ENCODE measurements around the gene PDE4C. TPM values are rescaled to one million over a fixed set of nuclear protein-coding genes. Genes with fewer than 3 reads are reported as not detected.

PDE4C gene
- polyA plus RNA-seq, 1 donor from 2014 or later = 1.6 TPM

DNA sequence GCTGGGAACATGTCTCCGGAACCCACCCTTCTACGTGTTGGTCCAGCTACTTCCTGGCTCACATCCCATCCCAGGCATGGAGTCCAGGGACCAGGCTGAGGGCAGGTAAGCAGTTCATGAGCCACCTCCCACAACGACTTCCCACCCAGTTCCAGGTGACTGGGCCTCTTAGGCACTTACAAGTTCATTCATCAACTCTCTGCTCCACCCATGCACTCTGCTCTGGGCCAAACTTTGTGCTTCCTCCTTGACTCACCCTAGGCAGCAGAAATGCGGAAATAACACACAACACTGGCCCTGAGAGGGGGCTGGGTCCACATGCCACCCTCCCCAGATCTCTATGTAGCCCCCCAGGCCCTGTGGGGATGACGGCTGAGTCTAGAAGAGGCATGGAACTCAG, 27.5 kb upstream of the PDE4C start:
- Histone ChIP-seq H3K4me2 (ENCODE audit: low read length) (no peak overlapping the region), H3K9ac (ENCODE audit: low read length) (no peak overlapping the region), H3K79me2 (replicated peaks; ENCODE audit: insufficient read depth, low read length) (no peaks in the 10 kb centered on the region), H3K27me3 (ENCODE audit: insufficient read depth, low read depth, low read length) (peaks cover 15% of the 10 kb centered on the region), H3K4me3 (ENCODE audit: low read length) (no peak overlapping the region), H3K9me2 (ENCODE audit: insufficient read depth, low read length) (no peaks in the 10 kb centered on the region), H3F3A (ENCODE audit: insufficient read depth, low read length, poor library complexity, severe bottlenecking) (no peaks in the 10 kb centered on the region), H3K9me3 (ENCODE audit: low read length) (no peaks in the 10 kb centered on the region), H2AFZ (ENCODE audit: low read depth, low read length) (no peak overlapping the region), H4K20me1 (ENCODE audit: insufficient read depth) (no peaks in the 10 kb centered on the region), H3K36me3 (ENCODE audit: insufficient read depth, low read length) (no peaks in the 10 kb centered on the region), H3K27ac (ENCODE audit: low read length) (no peak overlapping the region)
- TF ChIP-seq RAD21 (conservative IDR thresholded peaks at IDR 0.05) = no peak
- no peak for TF ChIP-seq POLR2AphosphoS5 (IDR thresholded peaks at IDR 0.05)
- TF ChIP-seq MXI1 (conservative IDR thresholded peaks at IDR 0.05; ENCODE audit: poor library complexity, severe bottlenecking) = no peak
- TF ChIP-seq, protein P1, sequence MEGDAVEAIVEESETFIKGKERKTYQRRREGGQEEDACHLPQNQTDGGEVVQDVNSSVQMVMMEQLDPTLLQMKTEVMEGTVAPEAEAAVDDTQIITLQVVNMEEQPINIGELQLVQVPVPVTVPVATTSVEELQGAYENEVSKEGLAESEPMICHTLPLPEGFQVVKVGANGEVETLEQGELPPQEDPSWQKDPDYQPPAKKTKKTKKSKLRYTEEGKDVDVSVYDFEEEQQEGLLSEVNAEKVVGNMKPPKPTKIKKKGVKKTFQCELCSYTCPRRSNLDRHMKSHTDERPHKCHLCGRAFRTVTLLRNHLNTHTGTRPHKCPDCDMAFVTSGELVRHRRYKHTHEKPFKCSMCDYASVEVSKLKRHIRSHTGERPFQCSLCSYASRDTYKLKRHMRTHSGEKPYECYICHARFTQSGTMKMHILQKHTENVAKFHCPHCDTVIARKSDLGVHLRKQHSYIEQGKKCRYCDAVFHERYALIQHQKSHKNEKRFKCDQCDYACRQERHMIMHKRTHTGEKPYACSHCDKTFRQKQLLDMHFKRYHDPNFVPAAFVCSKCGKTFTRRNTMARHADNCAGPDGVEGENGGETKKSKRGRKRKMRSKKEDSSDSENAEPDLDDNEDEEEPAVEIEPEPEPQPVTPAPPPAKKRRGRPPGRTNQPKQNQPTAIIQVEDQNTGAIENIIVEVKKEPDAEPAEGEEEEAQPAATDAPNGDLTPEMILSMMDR (IDR thresholded peaks at IDR 0.05; ENCODE audit: poor library complexity, severe bottlenecking) = no peak
- TF ChIP-seq TAF1 (IDR thresholded peaks at IDR 0.05; ENCODE audit: low read depth) = no peak
- TF ChIP-seq SMC3 (conservative IDR thresholded peaks at IDR 0.05; ENCODE audit: poor library complexity) = no peak
- TF ChIP-seq, protein P2, sequence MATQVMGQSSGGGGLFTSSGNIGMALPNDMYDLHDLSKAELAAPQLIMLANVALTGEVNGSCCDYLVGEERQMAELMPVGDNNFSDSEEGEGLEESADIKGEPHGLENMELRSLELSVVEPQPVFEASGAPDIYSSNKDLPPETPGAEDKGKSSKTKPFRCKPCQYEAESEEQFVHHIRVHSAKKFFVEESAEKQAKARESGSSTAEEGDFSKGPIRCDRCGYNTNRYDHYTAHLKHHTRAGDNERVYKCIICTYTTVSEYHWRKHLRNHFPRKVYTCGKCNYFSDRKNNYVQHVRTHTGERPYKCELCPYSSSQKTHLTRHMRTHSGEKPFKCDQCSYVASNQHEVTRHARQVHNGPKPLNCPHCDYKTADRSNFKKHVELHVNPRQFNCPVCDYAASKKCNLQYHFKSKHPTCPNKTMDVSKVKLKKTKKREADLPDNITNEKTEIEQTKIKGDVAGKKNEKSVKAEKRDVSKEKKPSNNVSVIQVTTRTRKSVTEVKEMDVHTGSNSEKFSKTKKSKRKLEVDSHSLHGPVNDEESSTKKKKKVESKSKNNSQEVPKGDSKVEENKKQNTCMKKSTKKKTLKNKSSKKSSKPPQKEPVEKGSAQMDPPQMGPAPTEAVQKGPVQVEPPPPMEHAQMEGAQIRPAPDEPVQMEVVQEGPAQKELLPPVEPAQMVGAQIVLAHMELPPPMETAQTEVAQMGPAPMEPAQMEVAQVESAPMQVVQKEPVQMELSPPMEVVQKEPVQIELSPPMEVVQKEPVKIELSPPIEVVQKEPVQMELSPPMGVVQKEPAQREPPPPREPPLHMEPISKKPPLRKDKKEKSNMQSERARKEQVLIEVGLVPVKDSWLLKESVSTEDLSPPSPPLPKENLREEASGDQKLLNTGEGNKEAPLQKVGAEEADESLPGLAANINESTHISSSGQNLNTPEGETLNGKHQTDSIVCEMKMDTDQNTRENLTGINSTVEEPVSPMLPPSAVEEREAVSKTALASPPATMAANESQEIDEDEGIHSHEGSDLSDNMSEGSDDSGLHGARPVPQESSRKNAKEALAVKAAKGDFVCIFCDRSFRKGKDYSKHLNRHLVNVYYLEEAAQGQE (IDR thresholded peaks at IDR 0.05; ENCODE audit: borderline replicate concordance) = no peak
- TF ChIP-seq EP300 (conservative IDR thresholded peaks at IDR 0.05; ENCODE audit: poor library complexity, severe bottlenecking) = no peak
- no peak for TF ChIP-seq EZH2 (IDR thresholded peaks at IDR 0.05; ENCODE audit: borderline replicate concordance, insufficient read depth, low read length, poor library complexity, severe bottlenecking)

DNA sequence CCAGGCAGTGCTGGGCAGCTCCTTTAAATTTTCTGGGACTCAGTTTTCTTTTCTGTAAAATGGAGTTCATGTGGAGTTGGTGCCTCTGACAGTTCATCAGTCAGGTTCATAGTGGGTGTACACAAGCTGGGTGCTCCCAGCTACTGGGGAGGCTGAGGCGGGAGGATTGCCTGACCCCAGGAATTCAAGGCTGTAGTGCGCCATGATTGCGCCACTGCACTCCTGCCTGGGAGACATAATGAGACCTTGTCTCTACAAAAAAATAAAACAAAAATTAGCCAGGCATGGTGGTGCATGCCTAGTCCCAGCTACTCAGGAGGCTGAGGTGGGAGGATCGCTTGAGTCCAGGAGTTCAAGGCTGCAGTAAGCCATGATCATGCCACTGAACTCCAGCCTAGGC, 26.9 kb upstream of the PDE4C start:
- H3K27ac ChIP-seq (ENCODE audit: low read length) = no peak overlapping the region
- TF ChIP-seq RAD21 (conservative IDR thresholded peaks at IDR 0.05) (no peak), EP300 (conservative IDR thresholded peaks at IDR 0.05; ENCODE audit: poor library complexity, severe bottlenecking) (no peak), POLR2AphosphoS5 (IDR thresholded peaks at IDR 0.05) (no peak), MXI1 (conservative IDR thresholded peaks at IDR 0.05; ENCODE audit: poor library complexity, severe bottlenecking) (no peak), EZH2 (IDR thresholded peaks at IDR 0.05; ENCODE audit: borderline replicate concordance, insufficient read depth, low read length, poor library complexity, severe bottlenecking) (no peak), TAF1 (IDR thresholded peaks at IDR 0.05; ENCODE audit: low read depth) (no peak), SMC3 (conservative IDR thresholded peaks at IDR 0.05; ENCODE audit: poor library complexity) (no peak)
- TF ChIP-seq, protein P1 (IDR thresholded peaks at IDR 0.05; ENCODE audit: poor library complexity, severe bottlenecking) = no peak
- TF ChIP-seq, protein P2 (IDR thresholded peaks at IDR 0.05; ENCODE audit: borderline replicate concordance) = no peak

More for the DNA sequence above, 26.9 kb upstream of the PDE4C start:
- no peaks in the 10 kb centered on the region for H4K20me1 ChIP-seq (ENCODE audit: insufficient read depth)
- no peaks in the 10 kb centered on the region for H3K36me3 ChIP-seq (ENCODE audit: insufficient read depth, low read length)
- no peaks in the 10 kb centered on the region for H3K9me2 ChIP-seq (ENCODE audit: insufficient read depth, low read length)
- no peak overlapping the region for H3K4me3 ChIP-seq (ENCODE audit: low read length)
- H3F3A ChIP-seq (ENCODE audit: insufficient read depth, low read length, poor library complexity, severe bottlenecking) = no peaks in the 10 kb centered on the region
- no peaks in the 10 kb centered on the region for H3K79me2 ChIP-seq (replicated peaks; ENCODE audit: insufficient read depth, low read length)
- H3K9ac ChIP-seq (ENCODE audit: low read length) = no peak overlapping the region
- H2AFZ ChIP-seq (ENCODE audit: low read depth, low read length) = no peak overlapping the region
- H3K27me3 ChIP-seq (ENCODE audit: insufficient read depth, low read depth, low read length) = peaks cover 15% of the 10 kb centered on the region
- H3K4me2 ChIP-seq (ENCODE audit: low read length) = no peak overlapping the region
- no peaks in the 10 kb centered on the region for H3K9me3 ChIP-seq (ENCODE audit: low read length)

All from neural cell (in vitro differentiated cells).